Stimulated activated effector memory CD8-positive, alpha-beta T cell treated with anti-CD3 and anti-CD28 coated beads, Interleukin-12 subunit alpha, Interleukin-12 subunit beta, amount 100 ng/mL, for 72 hours (primary cell): ENCODE data around the gene DCAF5.
A peak's percentile ranks its signal among the peaks of the same experiment; 100 is the strongest.

Experiments
- ATAC-seq: fragments of 150-1000 bp; cut with Tn5 transposase; 2 replicates; pipeline ENCODE4 v1.10.0; 2021
- DNase-seq, 2 donors: peaks; one replicate each; pipeline ENCODE4 v3.0.0; 2021 to 2022; ENCODE audit warnings: low spot score in 2 of 2
- H3K27ac Mint-ChIP-seq: one replicate; pipeline ENCODE4 v1.8.0; 2022; ENCODE audit warnings: mild to moderate bottlenecking, mixed read lengths
- H3K36me3 Mint-ChIP-seq: one replicate; pipeline ENCODE4 v1.8.0; 2022; ENCODE audit warnings: mild to moderate bottlenecking, mixed read lengths
- H3K4me1 Mint-ChIP-seq: one replicate; pipeline ENCODE4 v1.8.0; 2022; ENCODE audit warnings: mixed read lengths
- H3K4me3 Mint-ChIP-seq: one replicate; pipeline ENCODE4 v1.8.0; 2022; ENCODE audit warnings: mild to moderate bottlenecking, mixed read lengths
- H3K9me3 Mint-ChIP-seq: one replicate; pipeline ENCODE4 v1.8.0; 2022; ENCODE audit warnings: mixed read lengths

Gene DCAF5

GRCh38 chr14:69006346-69006745 is 146.6 kb downstream of the DCAF5 start:
- H3K4me1 Mint-ChIP-seq = peaks cover 19% of the 10 kb centered on the region
- no peaks in the 10 kb centered on the region for H3K9me3 Mint-ChIP-seq
- H3K27ac Mint-ChIP-seq = no peak overlapping the region
- H3K36me3 Mint-ChIP-seq = no peaks in the 10 kb centered on the region
- ATAC-seq (no peak), DNase-seq (no peak)
- H3K4me3 Mint-ChIP-seq = no peak overlapping the region

GRCh38 chr14:69005432-69006148 is 147.3 kb downstream of the DCAF5 start:
- H3K4me1 Mint-ChIP-seq = peaks cover 19% of the 10 kb centered on the region
- no peak overlapping the region for H3K27ac Mint-ChIP-seq
- H3K4me3 Mint-ChIP-seq = no peak overlapping the region
- ATAC-seq (peak; percentile 39), DNase-seq (no peak)
- H3K9me3 Mint-ChIP-seq = no peaks in the 10 kb centered on the region
- H3K36me3 Mint-ChIP-seq = no peaks in the 10 kb centered on the region

GRCh38 chr14:69004731-69005431 is 148.0 kb downstream of the DCAF5 start:
- Mint-ChIP-seq H3K27ac (no peak overlapping the region), H3K36me3 (no peaks in the 10 kb centered on the region), H3K9me3 (no peaks in the 10 kb centered on the region), H3K4me1 (peaks cover 19% of the 10 kb centered on the region), H3K4me3 (no peak overlapping the region)
- ATAC-seq = no peak
- no peak for DNase-seq

GRCh38 chr14:69003626-69004025 is 149.3 kb downstream of the DCAF5 start:
- no peak for ATAC-seq

GRCh38 chr14:69002069-69002468 is 150.8 kb downstream of the DCAF5 start:
- no peaks in the 10 kb centered on the region for H3K9me3 Mint-ChIP-seq
- H3K36me3 Mint-ChIP-seq = no peaks in the 10 kb centered on the region
- ATAC-seq (peak; percentile 46), DNase-seq (no peak)
- no peak overlapping the region for H3K4me3 Mint-ChIP-seq
- peaks cover 19% of the 10 kb centered on the region for H3K4me1 Mint-ChIP-seq
- no peak overlapping the region for H3K27ac Mint-ChIP-seq

More at GRCh38 chr14:69003626-69004025, 149.3 kb downstream of the DCAF5 start:
- no peak overlapping the region for H3K4me3 Mint-ChIP-seq
- peaks cover 19% of the 10 kb centered on the region for H3K4me1 Mint-ChIP-seq
- H3K9me3 Mint-ChIP-seq = no peaks in the 10 kb centered on the region
- H3K36me3 Mint-ChIP-seq = no peaks in the 10 kb centered on the region
- DNase-seq = no peak
- peak overlapping the region; percentile 10 for H3K27ac Mint-ChIP-seq

GRCh38 chr14:69001375-69001774 is 151.5 kb downstream of the DCAF5 start:
- ATAC-seq = no peak
- Mint-ChIP-seq H3K4me1 (peaks cover 19% of the 10 kb centered on the region), H3K36me3 (no peaks in the 10 kb centered on the region), H3K27ac (no peak overlapping the region), H3K9me3 (no peaks in the 10 kb centered on the region), H3K4me3 (no peak overlapping the region)
- no peak for DNase-seq
